ENCODE results near the gene FGF11.

FGF11 gene

GRCh38 chr17:7436556-7437368 lies 2.5 kb upstream of the FGF11 start (continued):
- TF ChIP-seq RBAK (tag by site-specific recombination; IDR thresholded peaks at IDR 0.05) = no peak
- peak; percentile 62; the same call in 1 of the 2 replicates for TF ChIP-seq GLIS2 (tag by site-specific recombination; IDR thresholded peaks at IDR 0.05)
- no peak for TF ChIP-seq ZNF610 (tag by site-specific recombination; IDR thresholded peaks at IDR 0.05; ENCODE audit: borderline replicate concordance)
- no peak for TF ChIP-seq ZNF645 (tag by site-specific recombination; IDR thresholded peaks at IDR 0.05)
- peak; percentile 59; the same call in 1 of the 2 replicates for TF ChIP-seq PBX3 (CRISPR knock-in tag; IDR thresholded peaks at IDR 0.05)
- TF ChIP-seq HIC1 (tag by site-specific recombination; IDR thresholded peaks at IDR 0.05) = peak; percentile 32; the same call in 1 of the 2 replicates
- 0 out of 2 replicates have a peak, but pooled peaks have one; percentile 17 for TF ChIP-seq ZEB2 (tag by site-specific recombination; IDR thresholded peaks at IDR 0.05)
- TF ChIP-seq KLF16 (tag by site-specific recombination; IDR thresholded peaks at IDR 0.05) = 0 out of 2 replicates have a peak, but pooled peaks have one; percentile 31
- TF ChIP-seq GLIS1 (tag by site-specific recombination; IDR thresholded peaks at IDR 0.05) = peak; percentile 38; the same call in 1 of the 2 replicates
- TF ChIP-seq ZNF292 (tag by site-specific recombination; IDR thresholded peaks at IDR 0.05; ENCODE audit: borderline replicate concordance, low read depth) = no peak
- 0 out of 2 replicates have a peak, but pooled peaks have one; percentile 18 for TF ChIP-seq ZNF692 (tag by site-specific recombination; IDR thresholded peaks at IDR 0.05)
- TF ChIP-seq ZNF600 (tag by site-specific recombination; IDR thresholded peaks at IDR 0.05) = peak; percentile 36; the same call in 1 of the 2 replicates
- TF ChIP-seq ZNF585B (tag by site-specific recombination; IDR thresholded peaks at IDR 0.05) = no peak
- TF ChIP-seq ZNF10 (tag by site-specific recombination; IDR thresholded peaks at IDR 0.05) = peak; percentile 9; the same call in 1 of the 2 replicates
- TF ChIP-seq ZSCAN30 (tag by site-specific recombination; IDR thresholded peaks at IDR 0.05) = peak; percentile 83; the same call in 1 of the 2 replicates
- TF ChIP-seq ATF2 (tag by site-specific recombination; IDR thresholded peaks at IDR 0.05; ENCODE audit: low read depth) = peak; percentile 89
- peak; percentile 55; the same call in 1 of the 2 replicates for TF ChIP-seq OSR2 (tag by site-specific recombination; IDR thresholded peaks at IDR 0.05)
- TF ChIP-seq KLF10 (tag by site-specific recombination; IDR thresholded peaks at IDR 0.05) = peak; percentile 45; the same call in 1 of the 2 replicates
